Stomach (tissue), 4 donors: ENCODE data around the gene ZYX.
"Not testable (repeated sequence)": the region's sequence is repeated elsewhere in the genome, so short reads cannot be mapped to it uniquely, and the experiment has no call there.

Source experiments
- CTCF ChIP-seq, 7 experiments: fragments of 450-650 bp in 4 of 7; fragments of 200-600 bp in 3 of 7; sonication (generic) in 3 of 7; IDR thresholded peaks; one replicate each; pipeline ENCODE4 v1.5.1; 2016 to 2019; ENCODE audit warnings: antibody characterized with exemption in 7 of 7, control low read depth in 2 of 7, mild to moderate bottlenecking in 1 of 7
- POLR2A ChIP-seq, 4 donors: fragments of 450-650 bp; IDR thresholded peaks; one replicate each; pipeline ENCODE4 v1.6.1; 2016; ENCODE audit warnings: antibody characterized with exemption in 4 of 4, control low read depth in 2 of 4, mild to moderate bottlenecking in 1 of 4, moderate library complexity in 1 of 4
- POLR2AphosphoS5 ChIP-seq, 3 donors: sonication (generic); formaldehyde crosslinking; IDR thresholded peaks; one replicate each; pipeline ENCODE4 v1.6.1; 2016; ENCODE audit warnings: antibody characterized with exemption in 3 of 3

- not testable (repeated sequence) for TF ChIP-seq CTCF, POLR2AphosphoS5, POLR2A (IDR thresholded peaks at IDR 0.05)
These were observed 11.3 kb downstream of the ZYX start for GRCh38 chr7:143392427-143392826.
